BLaER1 treated with 17β-estradiol and CSF1 and Interleukin-3, amounts not matched to agents 10 nM and 100 nM (cell line): ENCODE measurements around the gene VAMP4.

Experiments used
- H3K27ac ChIP-seq, 11 experiments: shearing (Covaris generic); formaldehyde crosslinking; 2 replicates each; pipeline ENCODE4 v1.8.1; 2022
- H3K27me3 ChIP-seq, 11 experiments: shearing (Covaris generic); formaldehyde crosslinking; 2 replicates each; pipeline ENCODE4 v1.8.1; 2022
- H3K36me3 ChIP-seq, 11 experiments: shearing (Covaris generic); formaldehyde crosslinking; 2 replicates each; pipeline ENCODE4 v1.8.1; 2022
- H3K4me1 ChIP-seq, 10 experiments: shearing (Covaris generic); formaldehyde crosslinking; 2 replicates each; pipeline ENCODE4 v1.8.1; 2022
- H3K4me2 ChIP-seq, 11 experiments: shearing (Covaris generic); formaldehyde crosslinking; 2 replicates each; pipeline ENCODE4 v1.8.1; 2022
- H3K4me3 ChIP-seq, 10 experiments: shearing (Covaris generic); formaldehyde crosslinking; 2 replicates each; pipeline ENCODE4 v1.8.1; 2022
- H3K9ac ChIP-seq, 11 experiments: shearing (Covaris generic); formaldehyde crosslinking; 2 replicates each; pipeline ENCODE4 v1.8.1; 2022
- H3K9me3 ChIP-seq, 11 experiments: shearing (Covaris generic); formaldehyde crosslinking; replicated peaks in 1 of 11; 2 replicates each; pipeline ENCODE4 v1.8.1; 2022
- H4K20me1 ChIP-seq, 11 experiments: shearing (Covaris generic); formaldehyde crosslinking; 2 replicates each; pipeline ENCODE4 v1.8.1; 2022
- Cebpa-rat ChIP-seq, 11 experiments: shearing (Covaris generic); IDR thresholded peaks; 2 replicates each; pipeline ENCODE4 v1.8.1; 2022

VAMP4 gene

GRCh38 chr1:171718848-171719247, 23.0 kb downstream of the VAMP4 start:
- no peak for TF ChIP-seq Cebpa-rat (IDR thresholded peaks at IDR 0.05)
- Histone ChIP-seq H4K20me1 (peaks cover 0 to 59% (median 0%) of the 10 kb centered on the region in 11 experiments; a peak in 4 of 22 replicates), H3K4me1 (peaks cover 0 to 15% (median 7%) of the 10 kb centered on the region in 10 experiments; a peak in 12 of 20 replicates), H3K36me3 (peaks cover 12 to 67% (median 35%) of the 10 kb centered on the region in 11 experiments; a peak in 21 of 22 replicates), H3K9ac (no peak overlapping the region), H3K27me3 (no peaks in the 10 kb centered on the region), H3K9me3 (peaks cover 14 to 21% (median 17%) of the 10 kb centered on the region in 11 experiments), H3K4me2 (no peak overlapping the region), H3K27ac (no peak overlapping the region), H3K4me3 (no peak overlapping the region)

- Histone ChIP-seq H3K4me1 (peaks cover 0 to 20% (median 12%) of the 10 kb centered on the region in 10 experiments; a peak in 16 of 20 replicates), H3K4me3 (no peak overlapping the region), H4K20me1 (peaks cover 0 to 64% (median 0%) of the 10 kb centered on the region in 11 experiments; a peak in 4 of 22 replicates), H3K9ac (no peak overlapping the region), H3K27me3 (no peaks in the 10 kb centered on the region), H3K36me3 (peaks cover 6 to 67% (median 33%) of the 10 kb centered on the region in 11 experiments; a peak in 21 of 22 replicates), H3K9me3 (peaks cover 8 to 15% (median 11%) of the 10 kb centered on the region in 11 experiments), H3K4me2 (no peak overlapping the region), H3K27ac (no peak overlapping the region)
- no peak for TF ChIP-seq Cebpa-rat (IDR thresholded peaks at IDR 0.05)
Measured at GRCh38 chr1:171718216-171718615, 23.6 kb downstream of the VAMP4 start.

DNA sequence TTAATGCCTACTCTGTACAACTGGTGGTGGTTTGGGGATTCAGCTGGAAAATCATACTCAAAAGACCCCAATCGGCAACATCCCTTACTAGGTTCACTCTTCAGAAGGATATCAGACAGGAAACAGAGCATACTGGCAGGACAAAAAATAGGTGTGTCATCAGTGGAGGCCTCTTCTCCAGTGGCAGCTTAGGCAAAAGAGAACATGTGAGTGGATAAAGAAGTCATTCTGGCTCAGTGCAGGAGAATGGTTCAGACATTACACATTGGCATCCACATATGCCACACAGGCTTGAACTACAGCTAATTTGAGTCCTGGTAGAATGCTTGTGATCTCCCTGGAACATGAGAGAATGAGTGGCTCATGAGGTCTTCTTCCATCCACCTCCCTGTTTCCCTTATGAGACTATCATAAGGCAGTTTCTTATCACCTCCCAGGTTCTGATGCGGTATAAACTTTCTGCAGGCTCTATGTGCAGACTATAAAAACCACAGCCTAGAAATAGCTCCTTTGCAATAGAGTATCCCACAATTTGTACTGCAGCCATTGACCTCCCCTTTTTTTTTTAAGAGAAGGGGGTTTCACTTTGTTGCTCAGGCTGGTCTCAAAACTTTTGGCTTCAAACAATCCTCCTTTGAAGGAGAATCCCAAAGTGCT, 24.7 kb downstream of the VAMP4 start:
- no peak overlapping the region for H3K4me3 ChIP-seq
- H3K36me3 ChIP-seq = peaks cover 0 to 71% (median 29%) of the 10 kb centered on the region in 11 experiments; a peak in 16 of 22 replicates

DNA sequence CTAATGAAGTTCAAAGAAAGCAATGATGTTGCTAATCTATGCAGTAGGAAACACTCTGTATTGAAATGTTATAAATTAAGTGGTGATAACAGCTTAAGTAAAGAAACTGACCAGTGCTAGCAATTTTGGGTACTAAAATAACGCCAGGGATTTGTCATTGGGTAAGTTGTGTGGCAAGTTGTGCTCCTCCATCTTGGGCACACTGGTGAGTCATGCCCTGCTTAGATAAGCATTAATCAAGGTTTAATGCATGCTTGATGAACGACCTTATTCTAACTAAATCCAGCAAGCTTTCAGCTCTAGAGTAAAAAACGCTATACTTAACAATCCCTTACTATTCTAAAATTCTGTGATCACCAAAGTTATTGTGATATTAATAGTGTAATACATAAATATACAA, 25.2 kb downstream of the VAMP4 start:
- H3K27ac ChIP-seq = no peak overlapping the region
- H3K9me3 ChIP-seq = no peaks in the 10 kb centered on the region
- H3K36me3 ChIP-seq = peaks cover 0 to 76% (median 29%) of the 10 kb centered on the region in 11 experiments; a peak in 16 of 22 replicates
- no peak for TF ChIP-seq Cebpa-rat (IDR thresholded peaks at IDR 0.05)
- H3K4me1 ChIP-seq = peaks cover 0 to 23% (median 12%) of the 10 kb centered on the region in 10 experiments; a peak in 16 of 20 replicates
- 0 out of 22 replicates have a peak overlapping the region, but pooled peaks of 1 of the 11 experiments have one; percentile 16 for H3K4me2 ChIP-seq
- H3K4me3 ChIP-seq = no peak overlapping the region
- H3K27me3 ChIP-seq = no peaks in the 10 kb centered on the region
- peaks cover 0 to 74% (median 0%) of the 10 kb centered on the region in 11 experiments; a peak in 4 of 22 replicates for H4K20me1 ChIP-seq
- H3K9ac ChIP-seq = no peak overlapping the region; a peak in 1 of 22 replicates

More for the DNA sequence above, 24.7 kb downstream of the VAMP4 start:
- H3K4me1 ChIP-seq = peaks cover 0 to 23% (median 12%) of the 10 kb centered on the region in 10 experiments; a peak in 16 of 20 replicates
- H4K20me1 ChIP-seq = peaks cover 0 to 73% (median 0%) of the 10 kb centered on the region in 11 experiments; a peak in 4 of 22 replicates
- no peaks in the 10 kb centered on the region for H3K27me3 ChIP-seq
- no peak for TF ChIP-seq Cebpa-rat (IDR thresholded peaks at IDR 0.05)
- H3K4me2 ChIP-seq = peak overlapping the region in 1 of 11 experiments; percentile 16; a peak in 1 of 22 replicates
- no peak overlapping the region for H3K27ac ChIP-seq
- H3K9ac ChIP-seq = peak overlapping the region in 1 of 11 experiments; percentile 6; a peak in 1 of 22 replicates
- peaks cover 0 to 5% (median under 1%) of the 10 kb centered on the region in 11 experiments; a peak in 3 of 22 replicates for H3K9me3 ChIP-seq

GRCh38 chr1:171715813-171716251, 26.0 kb downstream of the VAMP4 start:
- TF ChIP-seq Cebpa-rat (IDR thresholded peaks at IDR 0.05) = no peak
- H3K9ac ChIP-seq = peak overlapping the region in 1 of 11 experiments; percentile 37; a peak in 1 of 22 replicates
- H3K4me3 ChIP-seq = no peak overlapping the region
- no peak overlapping the region for H3K4me2 ChIP-seq
- no peaks in the 10 kb centered on the region for H3K9me3 ChIP-seq
- H3K27me3 ChIP-seq = no peaks in the 10 kb centered on the region
- peaks cover 0 to 68% (median 0%) of the 10 kb centered on the region in 11 experiments; a peak in 4 of 22 replicates for H4K20me1 ChIP-seq
- H3K27ac ChIP-seq = no peak overlapping the region
- H3K4me1 ChIP-seq = peaks cover 0 to 23% (median 12%) of the 10 kb centered on the region in 10 experiments; a peak in 16 of 20 replicates
- peaks cover 0 to 84% (median 33%) of the 10 kb centered on the region in 11 experiments; a peak in 16 of 22 replicates for H3K36me3 ChIP-seq

DNA sequence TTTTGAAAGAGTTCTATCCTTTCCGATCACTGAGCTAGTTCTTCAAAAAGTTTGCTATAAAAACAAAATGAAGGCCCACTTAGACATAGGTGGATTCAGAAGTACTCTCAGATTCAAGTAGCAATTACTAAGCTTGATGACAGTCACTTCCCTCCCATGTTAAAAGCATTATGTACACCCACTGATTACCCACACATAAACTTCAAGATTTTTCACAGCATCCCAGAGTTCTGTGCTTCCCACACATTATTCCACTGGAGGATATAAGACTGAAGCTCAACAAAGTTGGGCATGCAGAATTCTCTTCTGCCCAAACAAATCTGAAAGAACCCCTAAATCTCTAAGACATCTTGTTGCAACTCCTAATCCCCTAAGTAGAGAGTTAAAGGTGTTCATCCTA, 29.5 kb downstream of the VAMP4 start:
- no peak for TF ChIP-seq Cebpa-rat (IDR thresholded peaks at IDR 0.05)
- H3K27ac ChIP-seq = no peak overlapping the region
- H3K4me1 ChIP-seq = peaks cover 0 to 23% (median 12%) of the 10 kb centered on the region in 10 experiments; a peak in 16 of 20 replicates
- H3K9ac ChIP-seq = no peak overlapping the region
- H3K36me3 ChIP-seq = peaks cover 18 to 97% (median 45%) of the 10 kb centered on the region in 11 experiments; a peak in 20 of 22 replicates
- no peaks in the 10 kb centered on the region for H3K9me3 ChIP-seq
- H3K4me3 ChIP-seq = no peak overlapping the region
- no peaks in the 10 kb centered on the region for H3K27me3 ChIP-seq
- no peak overlapping the region for H3K4me2 ChIP-seq
- peaks cover 0 to 42% (median 0%) of the 10 kb centered on the region in 11 experiments; a peak in 4 of 22 replicates for H4K20me1 ChIP-seq

DNA sequence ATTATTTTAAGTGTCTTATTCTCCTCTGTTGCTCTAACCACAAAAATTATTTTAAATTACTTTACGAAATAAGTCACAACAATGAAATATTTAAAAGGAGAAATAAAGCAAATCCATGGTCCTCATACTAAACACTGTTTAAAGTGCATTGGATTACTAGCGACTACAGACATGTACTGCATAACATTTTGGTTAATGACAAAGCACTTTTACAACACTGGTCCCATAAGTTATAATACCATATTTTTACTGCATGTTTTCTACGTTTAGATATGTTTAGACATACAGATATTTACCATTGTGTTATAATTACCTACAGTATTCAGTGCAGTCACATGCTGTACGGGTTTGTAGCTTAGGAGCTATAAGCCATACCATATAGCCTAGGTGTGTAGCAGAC, 30.2 kb downstream of the VAMP4 start:
- Histone ChIP-seq H4K20me1 (peaks cover 0 to 36% (median 0%) of the 10 kb centered on the region in 11 experiments; a peak in 3 of 22 replicates), H3K27ac (no peak overlapping the region), H3K4me1 (peaks cover 0 to 23% (median 9%) of the 10 kb centered on the region in 10 experiments; a peak in 16 of 20 replicates), H3K27me3 (no peaks in the 10 kb centered on the region), H3K4me2 (no peak overlapping the region), H3K9me3 (no peaks in the 10 kb centered on the region), H3K9ac (no peak overlapping the region), H3K36me3 (peaks cover 23 to 97% (median 47%) of the 10 kb centered on the region in 11 experiments; a peak in 20 of 22 replicates), H3K4me3 (no peak overlapping the region)
- TF ChIP-seq Cebpa-rat (IDR thresholded peaks at IDR 0.05) = no peak

GRCh38 chr1:171707583-171707982, 34.3 kb downstream of the VAMP4 start:
- Histone ChIP-seq H3K27me3 (no peaks in the 10 kb centered on the region), H3K9me3 (no peaks in the 10 kb centered on the region), H3K27ac (no peak overlapping the region), H3K4me2 (no peak overlapping the region), H3K4me1 (no peaks in the 10 kb centered on the region), H3K9ac (no peak overlapping the region), H3K4me3 (no peak overlapping the region), H3K36me3 (peaks cover 23 to 98% (median 47%) of the 10 kb centered on the region in 11 experiments; a peak in 19 of 22 replicates), H4K20me1 (peaks cover 0 to 11% (median 0%) of the 10 kb centered on the region in 11 experiments; a peak in 2 of 22 replicates)
- TF ChIP-seq Cebpa-rat (IDR thresholded peaks at IDR 0.05) = no peak

GRCh38 chr1:171702598-171702997, 39.3 kb downstream of the VAMP4 start:
- no peak for TF ChIP-seq Cebpa-rat (IDR thresholded peaks at IDR 0.05)
- Histone ChIP-seq H3K36me3 (peaks cover 7 to 88% (median 30%) of the 10 kb centered on the region in 11 experiments; a peak in 19 of 22 replicates), H3K27ac (no peak overlapping the region), H3K9me3 (peaks cover 0 to 3% (median 0%) of the 10 kb centered on the region in 11 experiments; a peak in 3 of 22 replicates), H3K4me2 (no peak overlapping the region), H3K9ac (no peak overlapping the region), H3K4me1 (no peaks in the 10 kb centered on the region), H3K27me3 (no peaks in the 10 kb centered on the region), H4K20me1 (no peaks in the 10 kb centered on the region), H3K4me3 (no peak overlapping the region)
